ENCODE results near the gene PSMB5.

Gene PSMB5

GRCh38 chr14:23034498-23035302 is at the start of gene PSMB5:
TSS of gene PSMB5 (minus strand) at chr14:23034900. CDS start at chr14:23034881, 19 bp downstream.
- peak; percentile 94 for DNase-seq

- DNase-seq, result no peak
Observed at GRCh38 chr14:23080474-23080873, 45.8 kb upstream of the PSMB5 start.

- peak; percentile 25 for DNase-seq
Observed at GRCh38 chr14:23079716-23080115, 45.0 kb upstream of the PSMB5 start.

GRCh38 chr14:23078692-23079116 is 44.0 kb upstream of the PSMB5 start:
- DNase-seq, result peak; percentile 96

GRCh38 chr14:23077962-23078361 is 43.3 kb upstream of the PSMB5 start:
- no peak for DNase-seq

- DNase-seq, result peak; percentile 63
Observed at GRCh38 chr14:23076785-23077408, 42.2 kb upstream of the PSMB5 start.

- no peak for DNase-seq
Observed at GRCh38 chr14:23074906-23075305, 40.2 kb upstream of the PSMB5 start.

GRCh38 chr14:23071921-23072539 is 37.3 kb upstream of the PSMB5 start:
- no peak for DNase-seq

- peak; percentile 83 for DNase-seq
Observed at GRCh38 chr14:23071244-23071920, 36.7 kb upstream of the PSMB5 start.

- DNase-seq, result peak; percentile 39
Observed at GRCh38 chr14:23070262-23071129, 35.8 kb upstream of the PSMB5 start.

- peak; percentile 38 for DNase-seq
Observed at GRCh38 chr14:23069413-23069806, 34.7 kb upstream of the PSMB5 start.

GRCh38 chr14:23068789-23069412 is 34.2 kb upstream of the PSMB5 start:
- peak; percentile 88 for DNase-seq

- DNase-seq, result no peak
Observed at GRCh38 chr14:23067847-23068788, 33.4 kb upstream of the PSMB5 start.

- no peak for DNase-seq
Observed at GRCh38 chr14:23066855-23067744, 32.4 kb upstream of the PSMB5 start.

GRCh38 chr14:23066368-23066767 is 31.7 kb upstream of the PSMB5 start:
- no peak for DNase-seq

GRCh38 chr14:23063601-23064000 is 28.9 kb upstream of the PSMB5 start:
- DNase-seq, result no peak

- DNase-seq, result peak; percentile 12
Observed at GRCh38 chr14:23062002-23062401, 27.3 kb upstream of the PSMB5 start.

- no peak for DNase-seq
Observed at GRCh38 chr14:23060536-23061260, 26.0 kb upstream of the PSMB5 start.

Measured in suppressor macrophage treated with lipopolysaccharide for 4 hours (primary cell).